Activated naive CD4-positive, alpha-beta T cell treated with anti-CD3 and anti-CD28 coated beads, Interleukin-2, amount 10 ng/mL, durations not matched to agents 7 days and 5 days (primary cell): ENCODE results near the gene CTBP2.

Source experiments
- CTCF ChIA-PET: fragments of 350-600 bp; sonication (Branson Sonifier 250); formaldehyde crosslinking; loops from one replicate; lab custom pipeline; 2021; ENCODE audit warnings: antibody characterized with exemption; lab: Charles Lee
- DNase-seq: peaks from one replicate; pipeline ENCODE4 v3.0.0-alpha.2; 2020
- H3K27ac Mint-ChIP-seq: one replicate; pipeline ENCODE4 v1.8.0; 2021; ENCODE audit warnings: mild to moderate bottlenecking, moderate library complexity, mixed read lengths
- H3K27me3 Mint-ChIP-seq: one replicate; pipeline ENCODE4 v1.8.0; 2021; ENCODE audit warnings: mild to moderate bottlenecking, mixed read lengths
- H3K36me3 Mint-ChIP-seq: one replicate; pipeline ENCODE4 v1.8.0; 2021; ENCODE audit warnings: mixed read lengths
- H3K4me1 Mint-ChIP-seq: one replicate; pipeline ENCODE4 v1.8.0; 2021; ENCODE audit warnings: mixed read lengths
- H3K4me3 Mint-ChIP-seq: one replicate; pipeline ENCODE4 v1.8.0; 2021; ENCODE audit warnings: mild to moderate bottlenecking, moderate library complexity, mixed read lengths
- H3K9me3 Mint-ChIP-seq: one replicate; pipeline ENCODE4 v1.8.0; 2021; ENCODE audit warnings: mixed read lengths

CTBP2 gene

DNA sequence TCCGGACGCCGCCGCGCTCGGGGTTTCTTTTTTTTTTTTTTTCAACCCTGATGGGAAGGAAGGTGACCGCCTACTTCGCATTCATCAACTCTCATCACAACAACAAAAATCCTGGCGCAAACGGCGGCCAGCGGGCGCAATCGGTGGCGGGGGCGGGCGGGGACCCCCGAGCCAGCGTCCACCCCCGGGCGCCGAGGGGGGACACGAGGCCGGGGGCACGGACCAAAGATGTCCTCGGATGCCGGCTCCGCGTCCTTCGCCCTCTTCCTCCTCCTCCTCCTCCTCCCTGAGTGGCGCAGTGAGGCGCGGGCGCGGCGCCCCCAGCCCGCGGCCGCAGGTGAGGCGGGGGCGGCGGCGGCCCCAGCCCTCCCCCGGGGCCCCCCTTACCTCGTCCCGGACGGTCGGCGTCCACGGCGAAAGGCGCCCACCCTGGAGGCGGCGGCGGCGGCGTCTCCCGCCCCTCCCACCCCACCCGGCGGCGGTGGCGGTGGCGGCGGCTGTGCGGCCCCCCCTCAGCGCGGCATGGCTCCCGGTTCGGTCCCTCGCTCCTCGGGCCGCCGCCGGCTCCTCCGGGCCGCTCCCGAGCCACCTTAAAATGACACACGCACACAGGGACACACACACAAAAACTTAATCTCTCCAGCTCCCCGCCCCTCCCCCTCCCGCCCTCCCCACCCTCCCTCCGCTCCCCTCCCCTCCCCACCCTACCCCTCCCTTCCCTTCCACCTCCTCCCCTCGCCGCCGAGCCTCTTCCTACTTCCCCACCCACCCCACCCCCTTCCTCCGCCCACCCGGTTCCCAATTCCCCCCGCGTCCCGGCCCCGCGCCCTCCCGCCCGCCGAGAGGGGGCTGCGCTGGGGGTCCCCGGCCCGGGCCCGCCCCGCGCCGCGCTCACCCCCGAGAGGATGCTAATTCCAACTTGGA lies at the start of gene CTBP2:
Gene CTBP2, minus strand, starts transcription at position 632 of the 924 bp plus-strand sequence.
- CTCF ChIA-PET, result no interaction called here

DNA sequence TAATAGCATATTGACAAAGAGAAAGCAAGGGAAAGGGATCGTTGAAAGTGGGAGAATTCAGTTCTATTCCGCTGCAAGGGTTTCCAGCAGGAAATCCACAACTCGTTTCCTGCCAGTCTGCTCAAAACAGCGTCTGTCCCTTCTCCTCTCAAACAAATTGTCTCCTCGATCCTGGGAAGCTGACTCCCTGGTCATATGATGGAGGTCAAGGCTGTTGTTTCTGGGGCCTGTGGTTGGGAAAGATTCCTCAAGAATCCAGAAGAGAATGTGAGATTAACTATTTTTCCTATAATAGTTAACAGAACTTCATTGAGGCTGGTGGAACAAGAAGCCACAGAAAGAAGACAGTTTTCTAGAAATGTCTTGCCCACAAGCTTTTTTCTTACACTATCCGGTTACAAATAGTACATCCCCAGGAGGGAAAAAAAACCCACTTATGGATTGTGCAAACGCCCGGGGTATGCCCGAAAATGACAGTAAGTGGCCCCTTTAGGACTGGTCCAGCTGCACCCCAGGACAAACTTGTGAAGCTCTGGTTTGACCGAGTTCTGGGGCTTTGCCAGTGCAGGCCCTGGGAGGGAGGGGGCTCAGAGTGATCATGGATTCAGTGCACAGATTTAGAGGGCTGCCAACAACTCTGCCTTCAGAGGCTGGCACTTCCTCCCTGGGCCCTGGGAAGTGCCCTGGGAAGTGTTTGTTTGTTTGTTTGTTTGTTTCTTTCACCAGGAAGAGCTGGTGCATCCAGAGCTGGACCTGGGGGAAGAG lies 49.4 kb upstream of the CTBP2 start:
- H3K27me3 Mint-ChIP-seq, result peaks cover 3% of the 10 kb centered on the region
- no peak for DNase-seq
- no peaks in the 10 kb centered on the region for H3K9me3 Mint-ChIP-seq
- no peak overlapping the region for H3K4me3 Mint-ChIP-seq
- CTCF ChIA-PET, result no interaction called here
- no peak overlapping the region for H3K27ac Mint-ChIP-seq
- no peaks in the 10 kb centered on the region for H3K36me3 Mint-ChIP-seq
- H3K4me1 Mint-ChIP-seq, result no peaks in the 10 kb centered on the region

More for the DNA sequence above, at the start of gene CTBP2:
- no peak for DNase-seq
- Mint-ChIP-seq H3K9me3 (no peaks in the 10 kb centered on the region), H3K36me3 (no peaks in the 10 kb centered on the region), H3K27ac (no peak within 1 kb of the TSS), H3K4me1 (peaks cover 6% of the 10 kb centered on the region), H3K4me3 (peak within 1 kb of the TSS; percentile 49), H3K27me3 (peaks cover 72% of the 10 kb centered on the region)

DNA sequence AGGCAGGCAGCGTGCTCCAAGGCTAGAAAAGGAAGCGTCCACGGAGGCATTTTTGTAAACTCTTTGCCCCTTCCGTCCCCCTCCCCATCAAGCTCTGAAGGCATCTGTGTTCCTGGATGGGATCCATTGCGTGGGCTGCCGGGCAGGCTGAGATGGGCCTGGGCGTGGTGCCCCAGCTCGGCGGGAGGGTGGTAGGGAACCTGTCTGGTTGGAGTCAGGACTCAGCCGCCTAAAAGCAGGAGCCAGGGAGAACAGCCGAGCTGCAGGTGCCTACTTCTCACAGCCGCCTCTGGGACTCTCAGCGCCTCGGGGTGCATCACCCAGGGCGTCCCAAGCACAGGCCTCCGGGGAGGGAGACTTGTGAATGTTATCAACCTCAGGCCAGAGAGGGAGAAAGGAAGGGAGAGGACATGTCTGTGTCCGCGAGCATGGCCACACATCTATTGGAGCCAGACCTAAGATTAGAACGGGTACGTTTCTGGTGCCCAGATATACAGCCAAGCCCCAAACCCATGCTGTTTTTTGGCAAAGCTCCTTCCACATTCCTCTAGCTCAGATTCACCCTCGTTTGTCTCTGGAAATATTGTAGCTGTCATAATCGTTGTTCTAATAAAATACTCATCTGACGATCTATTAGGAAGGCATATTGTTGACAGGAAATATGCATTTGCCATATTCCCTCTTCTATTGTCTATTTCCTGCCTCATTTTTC lies 48.6 kb upstream of the CTBP2 start:
- CTCF ChIA-PET, result no interaction called here
- no peak overlapping the region for H3K27ac Mint-ChIP-seq
- no peak for DNase-seq
- H3K9me3 Mint-ChIP-seq, result no peaks in the 10 kb centered on the region
- no peaks in the 10 kb centered on the region for H3K36me3 Mint-ChIP-seq
- no peaks in the 10 kb centered on the region for H3K4me1 Mint-ChIP-seq
- peaks cover 3% of the 10 kb centered on the region for H3K27me3 Mint-ChIP-seq
- H3K4me3 Mint-ChIP-seq, result no peak overlapping the region

DNA sequence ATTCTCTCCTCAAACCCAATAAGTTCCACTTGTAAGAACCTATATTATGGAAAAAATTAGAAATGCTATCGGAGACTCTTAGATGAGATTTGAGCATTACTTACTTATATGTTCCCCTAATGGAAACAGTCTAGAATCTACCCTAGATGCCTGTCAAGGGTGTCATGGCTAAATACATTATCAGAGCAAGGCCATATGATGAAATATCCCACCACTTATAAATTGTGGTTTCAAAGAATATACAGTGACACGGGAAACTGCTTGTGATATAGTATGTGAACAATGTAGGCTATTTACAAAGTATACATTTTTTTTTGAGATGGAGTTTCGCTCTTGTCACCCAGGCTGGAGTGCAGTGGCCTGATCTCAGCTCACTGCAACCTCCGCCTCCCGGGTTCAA lies 46.3 kb upstream of the CTBP2 start:
- Mint-ChIP-seq H3K27me3 (peaks cover 7% of the 10 kb centered on the region), H3K4me3 (no peak overlapping the region), H3K4me1 (no peaks in the 10 kb centered on the region), H3K36me3 (no peaks in the 10 kb centered on the region), H3K27ac (no peak overlapping the region), H3K9me3 (no peaks in the 10 kb centered on the region)
- DNase-seq, result no peak
- CTCF ChIA-PET, result no interaction called here

DNA sequence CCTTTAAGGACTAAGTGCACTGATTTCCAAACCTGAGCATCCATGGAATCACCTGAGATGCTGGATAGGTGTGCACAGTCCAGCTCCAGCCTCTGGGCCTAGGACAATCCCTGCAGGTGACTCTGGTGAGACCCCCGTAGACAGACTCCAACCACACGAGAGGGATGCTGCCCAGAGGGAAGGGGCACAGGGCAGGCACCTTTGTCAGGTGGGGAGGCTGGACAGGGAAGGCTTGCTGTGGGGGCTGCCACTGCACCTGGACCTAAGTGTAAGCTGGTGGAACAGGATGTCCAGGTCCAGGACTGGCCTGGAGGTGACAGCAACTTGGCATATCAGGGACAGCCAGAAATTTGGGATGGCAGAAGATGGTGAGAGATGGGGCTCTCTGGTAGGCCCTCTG lies 45.1 kb upstream of the CTBP2 start:
- Mint-ChIP-seq H3K9me3 (no peaks in the 10 kb centered on the region), H3K36me3 (no peaks in the 10 kb centered on the region), H3K4me1 (no peaks in the 10 kb centered on the region), H3K27me3 (peaks cover 13% of the 10 kb centered on the region), H3K27ac (no peak overlapping the region), H3K4me3 (no peak overlapping the region)
- CTCF ChIA-PET, result no interaction called here
- no peak for DNase-seq

DNA sequence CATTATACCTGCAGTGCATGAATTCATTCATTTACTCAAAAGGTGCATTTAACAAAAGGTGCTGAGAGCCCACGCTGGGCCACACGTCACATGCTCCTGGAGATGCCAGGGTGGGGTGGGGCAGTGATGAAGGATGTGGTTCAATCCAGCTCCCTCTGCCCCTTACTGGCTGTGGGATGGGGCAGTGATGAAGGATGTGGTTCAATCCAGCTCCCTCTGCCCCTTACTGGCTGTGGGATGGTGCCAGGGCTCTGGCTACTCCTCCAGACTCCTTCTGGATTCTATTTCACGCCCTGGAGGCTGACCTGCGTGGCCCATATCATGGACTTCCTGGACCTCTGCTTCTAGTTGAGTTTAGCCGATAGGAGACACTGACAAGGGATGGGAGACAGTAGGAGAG lies 44.0 kb upstream of the CTBP2 start:
- H3K4me3 Mint-ChIP-seq, result no peak overlapping the region
- H3K27me3 Mint-ChIP-seq, result peaks cover 14% of the 10 kb centered on the region
- CTCF ChIA-PET, result no interaction called here

DNA sequence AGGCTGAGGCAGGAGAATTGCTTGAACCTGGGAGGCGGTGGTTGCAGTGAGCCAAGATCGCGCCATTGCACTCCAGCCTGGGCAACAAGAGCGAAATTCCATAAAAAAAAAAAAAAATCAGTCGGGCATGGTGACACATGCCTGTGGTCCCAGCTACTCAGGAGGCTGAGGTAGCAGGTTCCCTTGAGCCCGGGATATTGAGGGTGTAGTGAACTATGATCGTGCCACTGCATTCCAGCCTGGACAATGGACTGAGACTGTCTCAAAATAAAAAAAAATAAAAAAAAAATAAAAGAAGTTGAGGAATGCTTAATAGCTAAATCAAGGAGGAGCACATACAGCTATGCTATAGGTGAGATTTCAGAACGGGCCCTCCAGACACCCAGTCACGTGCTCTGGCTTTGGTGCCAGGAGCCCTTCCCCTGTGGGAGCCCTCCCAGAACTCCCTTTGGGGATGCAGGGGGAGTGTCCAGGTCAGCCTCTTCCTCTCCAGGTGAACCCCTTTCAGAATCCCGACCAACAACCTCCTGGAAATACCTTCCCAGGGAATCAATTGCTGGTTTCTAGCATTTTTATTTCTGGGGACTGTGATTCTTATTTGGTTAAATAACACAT lies 42.9 kb upstream of the CTBP2 start:
- CTCF ChIA-PET, result no interaction called here

More for the DNA sequence above, 44.0 kb upstream of the CTBP2 start:
- H3K36me3 Mint-ChIP-seq, result no peaks in the 10 kb centered on the region
- no peak overlapping the region for H3K27ac Mint-ChIP-seq
- H3K4me1 Mint-ChIP-seq, result no peaks in the 10 kb centered on the region
- H3K9me3 Mint-ChIP-seq, result no peaks in the 10 kb centered on the region
- DNase-seq, result no peak

DNA sequence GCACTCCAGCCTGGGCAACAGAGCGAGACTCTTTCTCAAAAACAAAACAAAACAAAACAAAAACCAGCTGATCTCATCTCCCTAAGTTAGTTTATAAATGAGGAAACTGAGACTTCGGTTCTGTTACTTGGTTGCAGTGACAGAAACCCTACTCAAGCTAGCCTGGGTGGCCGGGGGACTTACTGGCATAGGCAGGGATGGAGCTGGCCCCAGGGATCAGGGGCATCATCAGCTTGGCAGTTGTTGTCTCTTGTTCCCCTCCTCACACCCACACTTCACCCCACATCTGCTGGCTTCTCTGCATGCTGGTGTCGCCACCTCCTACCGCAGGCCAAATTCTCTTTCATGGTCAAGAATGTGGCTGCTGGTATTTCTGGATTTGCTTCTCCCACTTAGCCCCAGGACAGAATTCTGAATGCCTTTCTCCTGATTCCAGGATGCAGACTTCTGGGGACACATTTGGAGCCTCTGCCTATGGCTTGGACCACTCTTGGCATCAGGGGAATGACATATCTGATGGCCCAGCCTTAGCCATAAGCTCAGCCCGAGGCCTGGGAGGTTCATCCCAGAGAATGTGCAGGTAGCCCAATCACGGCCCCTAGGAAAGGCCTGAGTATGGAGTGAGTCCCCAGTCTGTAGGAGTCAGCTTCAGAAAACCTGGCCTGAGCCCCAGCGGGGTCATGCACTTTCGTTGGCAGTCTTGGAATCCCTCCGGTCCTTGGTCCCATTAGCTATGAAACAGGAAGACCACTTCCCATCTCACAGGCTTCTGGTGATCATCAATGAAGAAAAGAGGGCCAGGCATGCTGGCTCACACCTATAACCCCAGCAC lies 41.6 kb upstream of the CTBP2 start:
- DNase-seq, result no peak
- Mint-ChIP-seq H3K27me3 (peaks cover 14% of the 10 kb centered on the region), H3K9me3 (no peaks in the 10 kb centered on the region), H3K4me1 (no peaks in the 10 kb centered on the region), H3K36me3 (no peaks in the 10 kb centered on the region), H3K4me3 (no peak overlapping the region), H3K27ac (no peak overlapping the region)
- CTCF ChIA-PET, result no interaction called here

More for the DNA sequence above, 42.9 kb upstream of the CTBP2 start:
- DNase-seq, result no peak
- H3K9me3 Mint-ChIP-seq, result no peaks in the 10 kb centered on the region
- H3K27ac Mint-ChIP-seq, result no peak overlapping the region
- H3K4me3 Mint-ChIP-seq, result no peak overlapping the region
- no peaks in the 10 kb centered on the region for H3K4me1 Mint-ChIP-seq
- H3K36me3 Mint-ChIP-seq, result no peaks in the 10 kb centered on the region
- peaks cover 14% of the 10 kb centered on the region for H3K27me3 Mint-ChIP-seq

DNA sequence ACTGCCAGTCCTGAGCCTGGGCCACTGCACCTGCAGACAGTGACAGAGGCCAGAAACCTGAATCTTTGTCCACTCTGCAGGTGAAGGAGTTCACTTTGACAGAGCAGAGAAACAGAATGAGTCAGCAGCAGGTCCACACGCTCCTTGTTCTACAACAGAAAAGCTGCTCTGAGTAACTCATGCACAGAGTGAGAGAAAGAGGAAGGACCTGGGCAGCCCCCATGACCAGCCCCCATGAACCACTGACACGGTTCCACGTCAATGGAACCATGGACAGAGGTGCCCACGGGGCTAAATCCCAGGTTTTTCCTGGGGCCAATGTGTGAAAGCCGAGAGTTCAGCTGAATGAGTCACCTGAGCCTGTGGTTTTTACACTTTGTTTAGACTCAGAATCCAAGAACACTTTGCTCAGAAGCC lies 40.8 kb upstream of the CTBP2 start:
- Mint-ChIP-seq H3K4me3 (no peak overlapping the region), H3K27ac (no peak overlapping the region), H3K36me3 (no peaks in the 10 kb centered on the region), H3K4me1 (no peaks in the 10 kb centered on the region), H3K9me3 (no peaks in the 10 kb centered on the region), H3K27me3 (peaks cover 14% of the 10 kb centered on the region)
- CTCF ChIA-PET, result no interaction called here
- no peak for DNase-seq

DNA sequence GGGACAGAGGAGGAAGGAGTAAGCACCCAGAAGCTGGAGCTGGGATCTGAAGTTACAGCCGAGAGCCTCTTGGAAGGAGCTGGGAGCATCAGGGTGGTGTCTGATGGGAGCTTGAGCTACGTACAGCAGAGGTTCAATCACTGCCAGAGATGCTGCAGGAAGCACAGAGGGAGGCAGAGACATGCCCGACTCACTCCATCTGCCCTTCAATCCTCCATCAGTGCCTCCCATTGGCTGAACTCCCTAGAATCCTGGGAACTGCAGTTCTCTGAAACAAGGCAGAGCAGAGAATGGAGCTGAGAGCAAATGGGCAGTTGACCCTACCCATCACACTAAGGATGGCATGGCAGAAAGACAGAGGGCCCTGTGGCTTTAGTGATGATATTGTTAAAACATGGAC lies 40.0 kb upstream of the CTBP2 start:
- Mint-ChIP-seq H3K4me3 (no peak overlapping the region), H3K27ac (no peak overlapping the region), H3K4me1 (no peaks in the 10 kb centered on the region), H3K9me3 (no peaks in the 10 kb centered on the region), H3K27me3 (peaks cover 14% of the 10 kb centered on the region), H3K36me3 (no peaks in the 10 kb centered on the region)
- CTCF ChIA-PET, result no interaction called here
- no peak for DNase-seq

DNA sequence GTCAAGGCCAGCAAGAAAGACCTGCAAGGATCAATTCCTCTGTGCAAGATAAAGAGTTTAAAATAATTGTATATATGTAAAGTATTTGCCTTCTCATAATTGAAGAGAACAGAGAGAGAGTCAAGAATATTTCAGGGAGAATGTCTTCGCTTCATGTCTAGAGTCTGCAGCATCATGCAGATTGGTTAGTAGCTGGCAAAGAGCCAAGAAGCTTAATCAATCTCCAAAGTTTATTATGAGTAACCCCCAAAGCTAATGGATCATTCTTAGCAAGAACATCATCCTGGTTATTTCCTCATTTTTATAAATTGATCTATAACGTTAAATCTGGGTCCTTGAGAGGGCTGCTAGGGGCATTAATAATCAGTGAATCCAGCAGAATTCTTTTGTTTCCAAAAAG lies 38.9 kb upstream of the CTBP2 start:
- Mint-ChIP-seq H3K9me3 (no peaks in the 10 kb centered on the region), H3K4me1 (no peaks in the 10 kb centered on the region), H3K4me3 (no peak overlapping the region), H3K27me3 (peaks cover 14% of the 10 kb centered on the region), H3K27ac (no peak overlapping the region), H3K36me3 (no peaks in the 10 kb centered on the region)
- DNase-seq, result no peak
- CTCF ChIA-PET, result no interaction called here

DNA sequence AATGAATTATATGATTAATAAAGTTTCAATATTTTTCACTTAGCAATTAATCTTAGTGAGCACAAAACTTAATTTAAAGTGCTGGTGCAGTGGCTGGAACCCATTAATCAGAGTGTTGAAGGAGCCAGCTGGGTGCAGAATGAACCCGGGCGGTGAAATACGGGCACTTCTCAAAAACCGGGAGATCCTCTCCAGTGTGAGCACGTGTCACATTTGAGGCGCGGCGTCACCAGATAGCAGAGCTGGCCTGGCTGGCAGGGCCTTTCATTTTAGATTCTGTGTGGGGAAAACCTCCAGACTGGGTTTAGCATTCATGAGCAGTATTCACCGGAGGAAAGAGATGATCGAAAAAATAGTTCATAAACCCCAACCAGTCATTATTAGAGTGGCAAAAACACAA lies 34.5 kb upstream of the CTBP2 start:
- CTCF ChIA-PET, result no interaction called here
- H3K4me1 Mint-ChIP-seq, result no peaks in the 10 kb centered on the region
- H3K9me3 Mint-ChIP-seq, result peaks cover 2% of the 10 kb centered on the region
- no peaks in the 10 kb centered on the region for H3K27me3 Mint-ChIP-seq
- no peak for DNase-seq
- no peaks in the 10 kb centered on the region for H3K36me3 Mint-ChIP-seq
- H3K4me3 Mint-ChIP-seq, result no peak overlapping the region
- H3K27ac Mint-ChIP-seq, result no peak overlapping the region

DNA sequence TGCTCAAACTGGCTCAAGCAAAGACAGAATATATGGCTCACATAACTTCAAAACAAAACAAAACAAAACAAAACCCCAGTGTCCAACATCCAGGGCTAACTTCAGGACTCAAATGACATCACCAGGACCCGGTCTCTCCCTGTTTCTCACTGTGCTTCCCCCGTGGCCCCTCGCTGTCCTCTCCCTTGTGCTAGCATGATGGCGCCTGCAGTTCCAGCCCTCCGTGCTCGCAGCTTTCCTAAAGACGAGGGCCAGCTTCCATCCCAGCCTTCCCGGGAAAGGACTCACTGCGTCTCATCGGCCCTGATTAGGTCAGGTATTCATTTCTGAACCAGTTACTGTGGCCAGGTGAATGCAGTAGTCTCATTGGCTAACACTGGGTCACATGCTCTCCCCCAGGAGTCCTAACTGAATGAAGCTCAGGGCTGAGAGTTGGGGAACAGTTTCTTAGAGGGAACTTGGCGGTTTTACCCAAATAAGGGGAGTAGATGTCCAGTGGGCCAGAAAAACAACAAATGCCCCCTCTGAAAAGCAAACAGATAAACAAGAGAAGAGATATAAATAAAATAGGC lies 33.0 kb upstream of the CTBP2 start:
- Mint-ChIP-seq H3K27ac (no peak overlapping the region), H3K27me3 (no peaks in the 10 kb centered on the region), H3K36me3 (no peaks in the 10 kb centered on the region), H3K9me3 (peaks cover 3% of the 10 kb centered on the region), H3K4me3 (no peak overlapping the region), H3K4me1 (no peaks in the 10 kb centered on the region)
- CTCF ChIA-PET, result no interaction called here
- DNase-seq, result no peak
